NCI-H2029 treated with DMSO at 0.1 percent for 48 hours (cell line): ENCODE results near the gene OR13A1.
"Not testable (repeated sequence)": the region's sequence is repeated elsewhere in the genome, so short reads cannot be mapped to it uniquely, and the experiment has no call there.

ENCODE experiments used
- DNase-seq: peaks from one replicate; lab custom pipeline; 2025; lab: John Stamatoyannopoulos, UW

OR13A1 gene

GRCh38 chr10:45280113-45280760 is 35.2 kb downstream of the OR13A1 start:
- DNase-seq, result no peak

GRCh38 chr10:45279682-45280081 is 35.7 kb downstream of the OR13A1 start:
- no peak for DNase-seq

- no peak for DNase-seq
These were observed 36.4 kb downstream of the OR13A1 start for GRCh38 chr10:45278860-45279498.

DNA sequence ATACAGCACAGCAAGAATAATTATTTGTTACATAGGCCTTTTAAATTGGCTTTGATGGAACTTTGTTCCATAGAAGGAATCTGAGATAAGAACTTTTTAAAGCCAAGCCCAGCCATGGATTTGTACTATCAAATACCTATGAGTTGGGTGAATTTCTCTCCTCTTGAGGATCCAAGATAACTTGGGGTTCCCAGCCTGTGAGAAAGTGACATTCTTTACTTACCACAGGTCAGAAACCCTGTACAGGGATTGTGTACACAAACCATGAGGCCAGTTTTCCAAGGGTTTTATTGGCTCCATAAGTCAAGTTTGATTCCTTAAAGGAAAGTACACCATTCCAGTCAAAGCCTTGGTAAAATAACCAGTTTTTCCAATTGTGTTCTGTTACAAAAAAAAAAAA is 39.3 kb downstream of the OR13A1 start:
- DNase-seq, result not testable (repeated sequence)

DNA sequence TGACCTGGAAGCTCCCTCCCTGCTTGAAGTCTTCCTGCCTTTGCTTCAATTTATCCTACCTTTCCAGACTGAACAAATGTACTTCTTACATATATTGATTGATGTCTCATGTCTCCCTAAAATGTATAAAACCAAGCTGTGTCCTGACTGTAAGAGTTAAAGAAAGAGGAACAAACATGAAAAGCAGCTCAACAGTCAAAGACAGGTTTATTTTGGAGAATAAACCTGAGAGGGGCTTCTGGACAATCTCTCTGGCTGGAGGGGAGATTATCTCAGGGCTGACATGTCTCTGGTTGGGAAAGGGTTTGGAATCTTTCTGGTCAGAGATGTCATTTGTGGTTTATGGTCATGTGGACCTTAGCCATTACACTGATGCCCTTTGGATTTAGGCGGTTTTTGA is 41.0 kb downstream of the OR13A1 start:
- no peak for DNase-seq

- not testable (repeated sequence) for DNase-seq
These were observed 47.6 kb downstream of the OR13A1 start for GRCh38 chr10:45267777-45268176.

- no peak for DNase-seq
These were observed 49.4 kb downstream of the OR13A1 start for GRCh38 chr10:45265996-45266395.

- no peak for DNase-seq
These were observed 53.5 kb downstream of the OR13A1 start for GRCh38 chr10:45261946-45262345.

- no peak for DNase-seq
These were observed 54.1 kb downstream of the OR13A1 start for GRCh38 chr10:45261243-45261775.

- DNase-seq, result not testable (repeated sequence)
These were observed 54.8 kb downstream of the OR13A1 start for GRCh38 chr10:45260635-45261034.

DNA sequence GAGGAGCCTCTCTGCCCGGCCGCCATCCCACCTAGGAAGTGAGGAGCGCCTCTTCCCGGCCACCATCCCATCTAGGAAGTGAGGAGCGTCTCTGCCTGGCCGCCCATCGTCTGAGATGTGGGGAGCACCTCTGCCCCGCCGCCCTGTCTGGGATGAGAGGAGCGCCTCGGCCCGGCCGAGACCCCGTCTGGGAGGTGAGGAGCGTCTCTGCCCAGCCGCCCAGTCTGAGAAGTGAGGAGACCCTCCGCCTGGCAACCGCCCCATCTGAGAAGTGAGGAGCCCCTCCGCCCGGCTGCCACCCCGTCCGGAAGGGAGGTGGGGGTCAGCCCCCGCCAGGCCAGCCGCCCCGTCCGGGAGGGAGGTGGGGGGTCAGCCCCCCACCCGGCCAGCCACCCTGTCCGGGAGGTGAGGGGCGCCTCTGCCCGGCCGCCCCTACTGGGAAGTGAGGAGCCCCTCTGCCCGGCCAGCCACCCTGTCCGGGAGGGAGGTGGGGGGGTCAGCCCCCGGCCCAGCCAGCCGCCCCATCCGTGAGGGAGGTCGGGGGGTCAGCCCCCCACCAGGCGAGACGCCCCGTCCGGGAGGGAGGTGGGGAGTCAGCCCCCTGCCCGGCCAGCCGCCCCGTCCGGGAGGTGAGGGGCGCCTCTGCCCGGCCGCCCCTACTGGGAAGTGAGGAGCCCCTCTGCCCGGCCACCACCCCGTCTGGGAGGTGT is 55.5 kb downstream of the OR13A1 start:
- DNase-seq, result not testable (repeated sequence)

GRCh38 chr10:45257600-45257999 is 57.8 kb downstream of the OR13A1 start:
- DNase-seq, result no peak

- no peak for DNase-seq
These were observed 59.2 kb downstream of the OR13A1 start for GRCh38 chr10:45256246-45256645.

GRCh38 chr10:45255706-45256105 is 59.7 kb downstream of the OR13A1 start:
- DNase-seq, result no peak

DNA sequence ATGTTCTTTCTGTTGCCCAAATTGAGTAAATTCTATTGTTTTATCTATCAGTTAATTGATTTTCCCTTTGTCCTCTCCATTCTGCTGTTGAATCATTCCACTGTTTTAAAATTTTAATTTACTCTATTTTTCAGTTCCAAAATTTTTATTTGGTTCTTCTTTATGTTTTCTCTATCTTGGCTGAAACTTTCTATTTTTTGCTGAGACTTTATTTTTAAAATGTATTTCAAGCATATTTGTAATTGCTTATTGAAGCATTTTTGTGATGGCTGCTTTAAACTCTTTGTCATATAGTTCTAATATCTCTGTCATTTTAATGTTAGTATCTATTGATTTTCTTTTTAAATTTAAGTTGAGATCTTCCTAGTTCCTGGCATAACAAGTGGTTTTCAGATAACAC is 60.5 kb downstream of the OR13A1 start:
- DNase-seq, result no peak

- DNase-seq, result no peak
These were observed 62.1 kb downstream of the OR13A1 start for GRCh38 chr10:45253183-45253914.
